PC-3 (cell line): ENCODE data around the gene CYGB.

Source experiments
- EZH2 ChIP-seq: fragments of 300-600 bp; sonication (generic); IDR thresholded peaks from one replicate; pipeline ENCODE4 v1.6.1; 2017; ENCODE audit warnings: antibody characterized with exemption, mild to moderate bottlenecking, low read length; ENCODE audit not compliant: unreplicated experiment
- EZH2phosphoT487 ChIP-seq: fragments of 300-600 bp; sonication (generic); IDR thresholded peaks from 2 replicates; pipeline ENCODE4 v1.6.1; 2018; ENCODE audit warnings: mild to moderate bottlenecking, antibody characterized with exemption, low read length, borderline replicate concordance
- TF ChIP-seq, protein P1 (sequence below): fragments of 300-600 bp; sonication (generic); conservative IDR thresholded peaks from 2 replicates; pipeline ENCODE4 v1.5.1; 2017; ENCODE audit warnings: antibody characterized with exemption, low read depth, mild to moderate bottlenecking, low read length

- TF ChIP-seq, protein P1, sequence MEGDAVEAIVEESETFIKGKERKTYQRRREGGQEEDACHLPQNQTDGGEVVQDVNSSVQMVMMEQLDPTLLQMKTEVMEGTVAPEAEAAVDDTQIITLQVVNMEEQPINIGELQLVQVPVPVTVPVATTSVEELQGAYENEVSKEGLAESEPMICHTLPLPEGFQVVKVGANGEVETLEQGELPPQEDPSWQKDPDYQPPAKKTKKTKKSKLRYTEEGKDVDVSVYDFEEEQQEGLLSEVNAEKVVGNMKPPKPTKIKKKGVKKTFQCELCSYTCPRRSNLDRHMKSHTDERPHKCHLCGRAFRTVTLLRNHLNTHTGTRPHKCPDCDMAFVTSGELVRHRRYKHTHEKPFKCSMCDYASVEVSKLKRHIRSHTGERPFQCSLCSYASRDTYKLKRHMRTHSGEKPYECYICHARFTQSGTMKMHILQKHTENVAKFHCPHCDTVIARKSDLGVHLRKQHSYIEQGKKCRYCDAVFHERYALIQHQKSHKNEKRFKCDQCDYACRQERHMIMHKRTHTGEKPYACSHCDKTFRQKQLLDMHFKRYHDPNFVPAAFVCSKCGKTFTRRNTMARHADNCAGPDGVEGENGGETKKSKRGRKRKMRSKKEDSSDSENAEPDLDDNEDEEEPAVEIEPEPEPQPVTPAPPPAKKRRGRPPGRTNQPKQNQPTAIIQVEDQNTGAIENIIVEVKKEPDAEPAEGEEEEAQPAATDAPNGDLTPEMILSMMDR, result no peak
- TF ChIP-seq EZH2, result no peak
- TF ChIP-seq EZH2phosphoT487, result no peak
Measured at GRCh38 chr17:76543482-76543825, 5.9 kb upstream of the CYGB start.
